GM18868 (cell line): ENCODE data around the gene CUL3.

ENCODE experiments used
- ATAC-seq: cut with Tn5 transposase; IDR thresholded peaks from one replicate; pipeline ENCODE4 v1.9.1; 2021; ENCODE audit warnings: mild to moderate bottlenecking, moderate library complexity; ENCODE audit not compliant: unreplicated experiment

Gene CUL3

DNA sequence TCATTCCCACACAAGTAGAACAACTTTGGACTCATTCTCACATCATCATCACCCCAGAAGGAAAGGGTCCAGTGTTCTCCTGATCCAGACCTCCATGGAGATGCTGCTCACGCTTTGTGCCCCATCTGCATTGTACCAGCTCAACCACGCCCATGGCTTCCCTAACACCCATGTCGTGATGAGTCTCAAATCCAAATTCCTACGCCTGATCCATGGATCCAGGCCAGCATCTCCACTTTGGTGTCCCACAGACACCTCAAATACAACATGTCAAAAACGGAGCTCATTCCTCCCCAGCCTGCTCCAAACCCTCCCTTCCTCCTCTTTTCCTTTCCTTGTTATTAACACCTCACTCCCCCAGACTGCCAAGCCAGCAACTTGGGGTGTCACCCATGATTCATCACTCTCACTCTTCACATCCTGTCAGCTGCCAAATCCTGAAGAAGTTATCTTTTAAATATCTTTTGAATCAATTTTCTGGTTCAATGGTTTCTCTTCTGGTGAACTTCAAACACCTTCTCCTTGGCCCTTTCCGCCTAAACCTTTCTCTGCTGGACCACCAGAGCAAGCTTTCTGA lies 153.1 kb downstream of the CUL3 start:
- no peak for ATAC-seq

GRCh38 chr2:224429441-224429810 lies 155.7 kb downstream of the CUL3 start:
- no peak for ATAC-seq

GRCh38 chr2:224428787-224429440 lies 156.2 kb downstream of the CUL3 start:
- no peak for ATAC-seq

- no peak for ATAC-seq
These were observed 157.7 kb downstream of the CUL3 start for GRCh38 chr2:224427471-224427870.

GRCh38 chr2:224426656-224427055 lies 158.5 kb downstream of the CUL3 start:
- ATAC-seq = no peak

- ATAC-seq = no peak
These were observed 164.1 kb downstream of the CUL3 start for GRCh38 chr2:224421065-224421464.
